HFFc6 (cell line): ENCODE data around the gene CCDC6. TPM values are rescaled to one million over a fixed set of nuclear protein-coding genes. Genes with fewer than 3 reads are reported as not detected.

Source experiments
- DNase-seq: peaks from one replicate; pipeline ENCODE4 v3.0.0-alpha.2; 2018
- H3K27ac Mint-ChIP-seq: 2 replicates; pipeline ENCODE4 v1.8.0; 2020; ENCODE audit warnings: mild to moderate bottlenecking, mixed read lengths
- H3K27me3 Mint-ChIP-seq: 2 replicates; pipeline ENCODE4 v1.8.0; 2021; ENCODE audit warnings: mild to moderate bottlenecking, moderate library complexity, mixed read lengths; ENCODE audit not compliant: insufficient read depth
- H3K36me3 Mint-ChIP-seq: 2 replicates; pipeline ENCODE4 v1.8.0; 2021; ENCODE audit warnings: low read depth, mixed read lengths
- H3K4me1 Mint-ChIP-seq: 2 replicates; pipeline ENCODE4 v1.8.0; 2020; ENCODE audit warnings: low read depth, mixed read lengths
- H3K4me3 Mint-ChIP-seq: 2 replicates; pipeline ENCODE4 v1.8.0; 2020; ENCODE audit warnings: mild to moderate bottlenecking, moderate library complexity, mixed read lengths
- H3K9me3 Mint-ChIP-seq: 2 replicates; pipeline ENCODE4 v1.8.0; 2020; ENCODE audit warnings: mild to moderate bottlenecking, mixed read lengths
- CTCF ChIP-seq: fragments of 200-600 bp; sonication (generic); IDR thresholded peaks from 2 replicates; pipeline ENCODE4 v1.5.0; 2021; ENCODE audit warnings: antibody characterized with exemption, mild to moderate bottlenecking
- total RNA-seq, 6 experiments: library from RNA; stranded (reverse); fragmentation: NEBNext Ultra II Directional; extraction: Animal tissue kit (Norgen Biotek cat#: 25700); gene quantifications; 2 replicates in 1 of 6; 3 replicates in 5 of 6; pipeline ENCODE4 v1.2.3, GENCODE V29; 2021

The CCDC6 gene
- total RNA-seq, 6 experiments from 2014 or later, result 33.0 to 43.0 (median 36.7) TPM

- Mint-ChIP-seq H3K36me3 (peaks cover 7% of the 10 kb centered on the region), H3K4me1 (peaks cover 1% of the 10 kb centered on the region), H3K27ac (no peak overlapping the region), H3K27me3 (no peaks in the 10 kb centered on the region), H3K9me3 (no peaks in the 10 kb centered on the region), H3K4me3 (no peak overlapping the region)
- no peak for TF ChIP-seq CTCF
- no peak for DNase-seq
These were observed 59.0 kb downstream of the CCDC6 start for GRCh38 chr10:59847326-59847725.

- TF ChIP-seq CTCF, result no peak
- no peak overlapping the region for H3K4me3 Mint-ChIP-seq
- H3K27me3 Mint-ChIP-seq, result no peaks in the 10 kb centered on the region; the same call in 1 of the 2 replicates
- no peak overlapping the region for H3K27ac Mint-ChIP-seq
- peaks cover 7% of the 10 kb centered on the region for H3K36me3 Mint-ChIP-seq
- no peaks in the 10 kb centered on the region for H3K9me3 Mint-ChIP-seq
- H3K4me1 Mint-ChIP-seq, result peaks cover 17% of the 10 kb centered on the region
- no peak for DNase-seq
These were observed 61.9 kb downstream of the CCDC6 start for GRCh38 chr10:59844436-59844835.

GRCh38 chr10:59843748-59844147, 62.6 kb downstream of the CCDC6 start:
- Mint-ChIP-seq H3K9me3 (no peaks in the 10 kb centered on the region), H3K36me3 (peaks cover 9% of the 10 kb centered on the region), H3K4me1 (peaks cover 24% of the 10 kb centered on the region), H3K27ac (no peak overlapping the region), H3K4me3 (no peak overlapping the region), H3K27me3 (no peaks in the 10 kb centered on the region; the same call in 1 of the 2 replicates)
- DNase-seq, result no peak
- TF ChIP-seq CTCF, result no peak

GRCh38 chr10:59839576-59839975, 66.8 kb downstream of the CCDC6 start:
- Mint-ChIP-seq H3K4me3 (no peak overlapping the region; the same call in 1 of the 2 replicates), H3K4me1 (peaks cover 33% of the 10 kb centered on the region), H3K9me3 (no peaks in the 10 kb centered on the region), H3K27ac (peak overlapping the region; percentile 72), H3K27me3 (no peaks in the 10 kb centered on the region; the same call in 1 of the 2 replicates), H3K36me3 (peaks cover 19% of the 10 kb centered on the region)
- peak; percentile 67 for DNase-seq
- no peak for TF ChIP-seq CTCF

GRCh38 chr10:59838085-59838789, 68.1 kb downstream of the CCDC6 start:
- H3K9me3 Mint-ChIP-seq, result no peaks in the 10 kb centered on the region
- H3K36me3 Mint-ChIP-seq, result peaks cover 16% of the 10 kb centered on the region
- DNase-seq, result no peak
- no peak overlapping the region for H3K27ac Mint-ChIP-seq
- no peaks in the 10 kb centered on the region; the same call in 1 of the 2 replicates for H3K27me3 Mint-ChIP-seq
- TF ChIP-seq CTCF, result no peak
- no peak overlapping the region for H3K4me3 Mint-ChIP-seq
- H3K4me1 Mint-ChIP-seq, result peaks cover 33% of the 10 kb centered on the region
